Measurements from ENCODE around the gene RPL29. TPM values are rescaled to one million over a fixed set of nuclear protein-coding genes. Genes with fewer than 3 reads are reported as not detected.

The RPL29 gene
- total and polyA plus RNA-seq, 2 of the 8 experiments (the other 6 are each of a cell fraction or from before 2014, with no cell fraction given): 1,467 to 2,660 TPM

DNA sequence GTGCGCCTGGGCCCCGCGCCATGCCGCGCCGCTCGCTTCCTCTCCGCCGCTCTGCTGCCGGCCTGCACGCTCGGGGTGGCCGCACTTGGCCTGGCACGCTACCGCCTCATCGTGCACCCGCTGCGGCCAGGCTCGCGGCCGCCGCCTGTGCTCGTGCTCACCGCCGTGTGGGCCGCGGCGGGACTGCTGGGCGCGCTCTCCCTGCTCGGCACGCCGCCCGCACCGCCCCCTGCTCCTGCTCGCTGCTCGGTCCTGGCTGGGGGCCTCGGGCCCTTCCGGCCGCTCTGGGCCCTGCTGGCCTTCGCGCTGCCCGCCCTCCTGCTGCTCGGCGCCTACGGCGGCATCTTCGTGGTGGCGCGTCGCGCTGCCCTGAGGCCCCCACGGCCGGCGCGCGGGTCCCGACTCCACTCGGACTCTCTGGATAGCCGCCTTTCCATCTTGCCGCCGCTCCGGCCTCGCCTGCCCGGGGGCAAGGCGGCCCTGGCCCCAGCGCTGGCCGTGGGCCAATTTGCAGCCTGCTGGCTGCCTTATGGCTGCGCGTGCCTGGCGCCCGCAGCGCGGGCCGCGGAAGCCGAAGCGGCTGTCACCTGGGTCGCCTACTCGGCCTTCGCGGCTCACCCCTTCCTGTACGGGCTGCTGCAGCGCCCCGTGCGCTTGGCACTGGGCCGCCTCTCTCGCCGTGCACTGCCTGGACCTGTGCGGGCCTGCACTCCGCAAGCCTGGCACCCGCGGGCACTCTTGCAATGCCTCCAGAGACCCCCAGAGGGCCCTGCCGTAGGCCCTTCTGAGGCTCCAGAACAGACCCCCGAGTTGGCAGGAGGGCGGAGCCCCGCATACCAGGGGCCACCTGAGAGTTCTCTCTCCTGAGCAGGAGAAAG, 39.6 kb downstream of the RPL29 start (continued):
- TF ChIP-seq EP300 (IDR thresholded peaks at IDR 0.05; ENCODE audit: borderline replicate concordance in 1 of 2, low read depth in 2 of 2, low read length in 2 of 2): 0 out of 3 replicates have a peak, but pooled peaks of 1 of the 2 experiments have one; percentile 18
- TF ChIP-seq KDM4A (IDR thresholded peaks at IDR 0.05; ENCODE audit: low read depth, low read length, severe bottlenecking): peak; percentile 94
- no peak for TF ChIP-seq TCF12 (IDR thresholded peaks at IDR 0.05; ENCODE audit: low read depth, low read length)
- TF ChIP-seq, protein P1, sequence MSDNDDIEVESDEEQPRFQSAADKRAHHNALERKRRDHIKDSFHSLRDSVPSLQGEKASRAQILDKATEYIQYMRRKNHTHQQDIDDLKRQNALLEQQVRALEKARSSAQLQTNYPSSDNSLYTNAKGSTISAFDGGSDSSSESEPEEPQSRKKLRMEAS (IDR thresholded peaks at IDR 0.05): peak; percentile 95
- TF ChIP-seq PHF8 (conservative IDR thresholded peaks at IDR 0.05; ENCODE audit: low read depth, low read length): 0 out of 2 replicates have a peak, but pooled peaks have one; percentile 18
- TF ChIP-seq SIN3A (conservative IDR thresholded peaks at IDR 0.05 in 1 of 2, IDR thresholded peaks at IDR 0.05 in 1 of 2; ENCODE audit: low read depth in 1 of 2, low read length in 2 of 2): no peak; a peak in 1 of 4 replicates
- no peak for TF ChIP-seq SRF (IDR thresholded peaks at IDR 0.05; ENCODE audit: low read depth, low read length)
- TF ChIP-seq CBX5 (IDR thresholded peaks at IDR 0.05; ENCODE audit: low read depth, low read length): no peak
- peak; percentile 44 for TF ChIP-seq ASH2L (IDR thresholded peaks at IDR 0.05; ENCODE audit: low read length)
- TF ChIP-seq CHD1 (IDR thresholded peaks at IDR 0.05; ENCODE audit: low read depth, low read length): no peak
- TF ChIP-seq RAD21 (IDR thresholded peaks at IDR 0.05 in 1 of 2, conservative IDR thresholded peaks at IDR 0.05 in 1 of 2; ENCODE audit: low read depth in 2 of 2, low read length in 2 of 2): peak; percentile 47 to 74
- TF ChIP-seq MAFK (IDR thresholded peaks at IDR 0.05; ENCODE audit: low read depth, low read length): no peak
- TF ChIP-seq NANOG (IDR thresholded peaks at IDR 0.05; ENCODE audit: insufficient read depth, low read depth, low read length, poor library complexity, severe bottlenecking): peak; percentile 27
- TF ChIP-seq KDM1A (IDR thresholded peaks at IDR 0.05; ENCODE audit: borderline replicate concordance, low read length): 0 out of 2 replicates have a peak, but pooled peaks have one; percentile 8
